OCI-LY7 (cell line): Measurements from ENCODE around the gene TPST1. TPM values are rescaled to one million over a fixed set of nuclear protein-coding genes. Genes with fewer than 3 reads are reported as not detected.

Experiments used
- BruUV-seq: library from RNA; stranded (reverse); fragments of 400-500 nt; replicated peaks from 2 replicates; lab custom pipeline; 2021; lab: Mats Ljungman, UMichigan
- CTCF ChIA-PET: fragments of 300-600 bp; sonication (Branson Sonifier 250); formaldehyde crosslinking; loops from one replicate; lab custom pipeline; 2022; ENCODE audit warnings: antibody characterized with exemption; ENCODE audit not compliant: unreplicated experiment; lab: Charles Lee
- POLR2A ChIA-PET: fragments of 300-600 bp; sonication (Branson Sonifier 250); formaldehyde crosslinking; loops from one replicate; lab custom pipeline; 2022; ENCODE audit warnings: antibody characterized with exemption; lab: Charles Lee
- DNase-seq: peaks from one replicate; pipeline ENCODE4 v3.0.0-alpha.2; 2015; ENCODE audit warnings: low spot score
- H2AFZ ChIP-seq: fragments of 200-600 bp; sonication (generic), shearing (Covaris generic); 2 replicates; pipeline ENCODE4 v1.6.1; 2014; ENCODE audit warnings: mild to moderate bottlenecking, antibody characterized with exemption, low read length, moderate library complexity
- H3K27ac ChIP-seq: fragments of 200-600 bp; sonication (generic); 2 replicates; pipeline ENCODE4 v1.5.1; 2014; ENCODE audit warnings: mixed run types, low read depth, mild to moderate bottlenecking, moderate library complexity, low read length, inconsistent platforms; ENCODE audit not compliant: poor library complexity, severe bottlenecking
- H3K36me3 ChIP-seq: fragments of 200-600 bp; sonication (generic); 2 replicates; pipeline ENCODE4 v1.6.1; 2014; ENCODE audit warnings: mild to moderate bottlenecking, antibody characterized with exemption, low read length, moderate library complexity, mixed read lengths; ENCODE audit not compliant: insufficient read depth
- H3K4me1 ChIP-seq: fragments of 200-600 bp; sonication (generic); 2 replicates; pipeline ENCODE4 v1.5.1; 2014; ENCODE audit warnings: mild to moderate bottlenecking, low read length; ENCODE audit not compliant: insufficient read depth, poor library complexity, severe bottlenecking
- H3K4me2 ChIP-seq: fragments of 200-600 bp; sonication (generic); 2 replicates; pipeline ENCODE4 v1.6.1; 2014; ENCODE audit warnings: mild to moderate bottlenecking, low read length
- H3K4me3 ChIP-seq: fragments of 200-600 bp; sonication (generic); 2 replicates; pipeline ENCODE4 v1.5.1; 2014; ENCODE audit warnings: mild to moderate bottlenecking, low read depth, low read length; ENCODE audit not compliant: poor library complexity, severe bottlenecking
- H3K79me2 ChIP-seq: fragments of 200-600 bp; sonication (generic); 2 replicates; pipeline ENCODE4 v1.6.1; 2016; ENCODE audit warnings: low read depth, mild to moderate bottlenecking, low read length, moderate library complexity, mixed read lengths; ENCODE audit not compliant: insufficient read depth
- H3K9me2 ChIP-seq: fragments of 200-600 bp; sonication (generic); 2 replicates; pipeline ENCODE4 v1.6.1; 2016; ENCODE audit warnings: mild to moderate bottlenecking, low read length, mixed read lengths; ENCODE audit not compliant: insufficient read depth
- H3K9me3 ChIP-seq: fragments of 200-600 bp; sonication (generic); 2 replicates; pipeline ENCODE4 v1.6.1; 2014; ENCODE audit warnings: mild to moderate bottlenecking, mixed run types, low read length, mixed read lengths
- H4K20me1 ChIP-seq: fragments of 200-600 bp; sonication (generic); 2 replicates; pipeline ENCODE4 v1.6.1; 2014; ENCODE audit warnings: mild to moderate bottlenecking, antibody characterized with exemption, low read length, moderate library complexity, mixed read lengths; ENCODE audit not compliant: insufficient read depth
- CTCF ChIP-seq: fragments of 200-600 bp; sonication (generic); conservative IDR thresholded peaks from 2 replicates; pipeline ENCODE4 v1.5.1; 2014; ENCODE audit warnings: mild to moderate bottlenecking, antibody characterized with exemption, low read length, moderate library complexity, mixed read lengths
- EZH2phosphoT487 ChIP-seq: fragments of 200-600 bp; sonication (generic); IDR thresholded peaks from 2 replicates; pipeline ENCODE4 v1.6.1; 2018; ENCODE audit warnings: low read depth, borderline replicate concordance, mild to moderate bottlenecking, mixed run types, antibody characterized with exemption, low read length, moderate library complexity, mixed read lengths
- intact Hi-C: fragments of 100-400 bp; cut with micrococcal nuclease; formaldehyde crosslinking; loops from one replicate; pipeline ENCODE4 v1.10.0; 2022; ENCODE audit not compliant: unreplicated experiment
- total RNA-seq, 2 experiments: library from RNA; depleted of rRNA in 1 of 2; stranded (reverse); fragments of >200 nt in 1 of 2; shearing (Covaris generic) in 1 of 2; gene quantifications; 2 replicates each; pipeline ENCODE4 v1.2.3, GENCODE V29; 2014 to 2022

TPST1 gene
- total RNA-seq, 2 experiments from 2014 or later = 3.5 to 6.6 TPM

GRCh38 chr7:66310620-66311019, 105.5 kb downstream of the TPST1 start:
- Histone ChIP-seq H3K9me2 (no peaks in the 10 kb centered on the region), H3K27ac (no peak overlapping the region), H3K36me3 (no peaks in the 10 kb centered on the region), H3K4me1 (no peaks in the 10 kb centered on the region), H3K79me2 (no peaks in the 10 kb centered on the region), H3K9me3 (no peaks in the 10 kb centered on the region), H3K4me2 (no peak overlapping the region), H2AFZ (no peak overlapping the region), H4K20me1 (no peaks in the 10 kb centered on the region), H3K4me3 (no peak overlapping the region)
- TF ChIP-seq EZH2phosphoT487 (no peak), CTCF (no peak)
- intact Hi-C loops = no loop called here
- POLR2A ChIA-PET = interaction anchor here (1.0 kb wide), 1 partner anchor 860 kb away, joined by 3 read pairs; no protein-coding TSS in a partner anchor
- CTCF ChIA-PET = no interaction called here
- no TSS peak for BruUV-seq
- DNase-seq = no peak

- Histone ChIP-seq H3K79me2 (no peaks in the 10 kb centered on the region), H2AFZ (no peak overlapping the region), H3K4me1 (no peaks in the 10 kb centered on the region), H3K36me3 (no peaks in the 10 kb centered on the region), H3K9me2 (no peaks in the 10 kb centered on the region), H4K20me1 (no peaks in the 10 kb centered on the region), H3K27ac (no peak overlapping the region), H3K4me3 (no peak overlapping the region), H3K4me2 (no peak overlapping the region), H3K9me3 (no peaks in the 10 kb centered on the region)
- TF ChIP-seq EZH2phosphoT487 (no peak), CTCF (no peak)
- POLR2A ChIA-PET = no interaction called here
- BruUV-seq = no TSS peak
- CTCF ChIA-PET = no interaction called here
- intact Hi-C loops = no loop called here
- no peak for DNase-seq
These were observed 108.9 kb downstream of the TPST1 start for GRCh38 chr7:66313886-66314568.

- no peak overlapping the region for H3K27ac ChIP-seq
- no peaks in the 10 kb centered on the region for H4K20me1 ChIP-seq
- H3K4me3 ChIP-seq = no peak overlapping the region
- no peaks in the 10 kb centered on the region for H3K79me2 ChIP-seq
- H3K36me3 ChIP-seq = no peaks in the 10 kb centered on the region
- no peaks in the 10 kb centered on the region for H3K9me3 ChIP-seq
- no peak overlapping the region for H2AFZ ChIP-seq
- no peak overlapping the region for H3K4me2 ChIP-seq
- no peak for DNase-seq
- TF ChIP-seq EZH2phosphoT487 (no peak), CTCF (no peak)
- BruUV-seq = no TSS peak
- intact Hi-C loops = no loop called here
- CTCF ChIA-PET = no interaction called here
- H3K4me1 ChIP-seq = no peaks in the 10 kb centered on the region
- no peaks in the 10 kb centered on the region for H3K9me2 ChIP-seq
- POLR2A ChIA-PET = interaction anchor here (0.7 kb wide), 1 partner anchor 690 kb away, joined by 4 read pairs; no protein-coding TSS in a partner anchor
These were observed 110.1 kb downstream of the TPST1 start for GRCh38 chr7:66315192-66315591.
